Epidermal melanocyte (primary cell): ENCODE measurements around the gene BCL11B.

Experiments used
- DNase-seq: peaks from one replicate; pipeline ENCODE4 v3.0.0; 2011; ENCODE audit warnings: low spot score; ENCODE audit not compliant: insufficient read length

Gene BCL11B

GRCh38 chr14:99225436-99226203 is 46.4 kb downstream of the BCL11B start:
- DNase-seq: no peak

- no peak for DNase-seq
These were observed 47.0 kb downstream of the BCL11B start for GRCh38 chr14:99224948-99225347.

- DNase-seq: no peak
These were observed 47.7 kb downstream of the BCL11B start for GRCh38 chr14:99224116-99224910.

- no peak for DNase-seq
These were observed 50.6 kb downstream of the BCL11B start for GRCh38 chr14:99221445-99221844.

DNA sequence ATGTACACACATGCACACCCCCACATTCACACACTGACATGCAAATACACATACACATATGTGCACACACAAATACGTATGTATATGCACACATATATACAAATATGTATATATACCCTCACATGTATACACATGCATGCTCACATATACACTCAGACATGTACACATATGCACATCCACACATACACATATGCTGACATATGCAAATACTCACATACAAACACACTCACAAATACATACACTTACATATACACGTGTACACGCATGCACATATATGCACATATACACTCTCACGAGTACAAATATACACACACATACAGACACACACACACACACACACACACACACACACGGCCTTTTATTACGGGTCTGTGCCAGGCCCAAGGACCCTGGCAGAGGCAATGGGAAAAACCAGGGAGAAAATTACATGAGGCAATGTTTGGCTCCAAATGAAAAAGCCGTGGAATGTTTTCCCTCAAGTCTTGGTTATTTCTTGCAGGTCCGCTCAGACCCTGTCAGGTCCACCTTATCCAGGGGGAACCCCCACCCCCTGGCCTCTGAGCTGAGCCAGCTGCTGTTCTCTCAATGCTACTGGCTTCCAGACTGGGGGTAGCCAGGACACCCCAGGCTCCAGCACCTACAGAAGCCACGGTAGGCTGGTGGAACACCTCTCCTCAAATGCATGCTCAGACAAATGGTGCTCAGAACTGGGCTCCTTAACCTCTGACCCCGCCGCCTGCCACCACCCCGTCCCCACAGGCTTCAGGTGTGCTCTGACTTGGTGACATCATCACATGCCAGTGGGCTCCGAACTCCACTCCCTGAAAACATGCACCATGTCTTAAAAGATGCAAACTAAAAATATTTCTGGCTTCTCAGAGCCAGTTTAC is 54.7 kb downstream of the BCL11B start:
- DNase-seq: no peak

GRCh38 chr14:99216191-99216590 is 55.8 kb downstream of the BCL11B start:
- no peak for DNase-seq

DNA sequence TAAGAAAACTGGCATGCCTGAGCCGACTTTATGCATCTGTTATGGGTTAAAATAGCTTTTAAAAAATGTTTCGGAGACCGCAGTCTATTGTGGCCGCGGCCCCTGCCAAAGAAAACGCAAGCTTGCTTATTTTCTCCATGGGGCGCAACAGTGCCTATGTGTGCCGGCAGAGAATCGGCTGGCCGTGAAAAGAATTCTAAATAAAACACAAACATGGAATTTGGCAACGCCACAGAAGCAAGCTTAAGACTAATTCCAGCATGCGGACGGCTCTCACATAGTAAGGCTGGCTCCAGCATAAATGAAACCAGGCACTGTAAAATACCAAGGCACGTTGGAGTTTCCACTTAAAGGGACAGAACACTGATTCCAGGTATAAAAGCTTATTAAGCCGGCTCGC is 56.7 kb downstream of the BCL11B start:
- no peak for DNase-seq

- DNase-seq: no peak
These were observed 57.3 kb downstream of the BCL11B start for GRCh38 chr14:99214701-99215100.

DNA sequence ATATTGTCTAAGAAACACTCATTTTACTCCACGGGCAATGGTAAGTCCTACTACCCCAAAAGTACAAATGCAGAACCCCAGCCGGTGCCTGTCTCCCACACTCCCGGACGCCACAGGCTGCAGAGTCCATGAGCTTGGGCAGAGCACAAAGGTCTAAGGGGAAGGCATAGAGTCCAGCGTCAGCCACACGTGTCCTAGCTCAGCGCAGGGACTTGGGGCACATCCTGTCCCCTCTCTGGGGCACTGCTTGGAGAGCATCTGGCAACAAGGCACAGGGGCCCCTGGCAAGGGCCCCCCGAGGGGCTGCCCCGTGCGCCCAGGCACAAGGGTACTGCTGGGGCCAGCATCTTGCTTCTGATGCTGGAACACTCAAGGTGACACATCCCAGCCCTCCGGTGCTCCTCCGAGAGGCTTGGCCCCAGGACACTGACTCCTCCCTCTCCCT is 58.4 kb downstream of the BCL11B start:
- DNase-seq: no peak

GRCh38 chr14:99213101-99213500 is 58.9 kb downstream of the BCL11B start:
- no peak for DNase-seq

GRCh38 chr14:99212646-99213045 is 59.4 kb downstream of the BCL11B start:
- DNase-seq: no peak

GRCh38 chr14:99212199-99212598 is 59.8 kb downstream of the BCL11B start:
- DNase-seq: no peak

- DNase-seq: no peak
These were observed 60.6 kb downstream of the BCL11B start for GRCh38 chr14:99211410-99211809.

DNA sequence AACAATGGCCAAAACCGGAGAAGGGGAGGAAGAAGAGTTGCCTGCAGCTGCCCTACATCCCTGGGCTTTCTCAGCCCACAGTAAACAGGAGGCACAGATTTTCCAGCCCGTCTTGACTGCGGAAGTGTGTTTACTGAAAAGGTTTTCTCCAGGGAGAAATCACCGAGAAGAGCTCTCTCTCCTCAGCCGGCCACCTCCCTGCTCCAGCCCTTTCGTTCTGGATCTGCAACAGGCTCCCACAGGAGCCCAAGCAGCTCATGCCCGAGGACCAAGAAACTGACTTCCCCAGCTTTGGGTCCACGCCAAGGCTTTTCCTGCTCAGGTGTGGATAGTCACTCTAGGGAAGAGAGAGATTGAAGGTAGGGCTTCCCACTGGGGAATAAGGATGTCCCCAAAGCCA is 61.7 kb downstream of the BCL11B start:
- DNase-seq: no peak

DNA sequence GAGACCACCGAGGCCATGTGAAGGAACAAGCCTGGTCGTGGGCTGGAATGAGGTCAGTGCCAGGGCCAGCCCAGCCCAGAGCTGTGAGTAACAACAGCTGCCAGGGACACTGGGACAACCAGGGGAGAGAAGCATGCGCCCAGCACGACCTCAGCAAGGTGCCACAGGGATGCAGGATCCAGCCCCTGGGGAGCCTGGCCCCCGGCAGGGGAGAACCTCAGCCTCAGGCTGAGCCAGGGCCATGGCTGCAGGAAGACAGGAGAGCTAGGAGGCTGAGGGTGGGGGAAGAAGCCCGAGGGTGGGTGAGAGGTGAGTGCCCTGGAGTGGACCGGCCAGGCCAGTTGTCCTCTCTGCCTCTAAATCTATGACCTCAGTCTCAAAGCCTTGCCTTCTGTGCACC is 62.6 kb downstream of the BCL11B start:
- DNase-seq: no peak

GRCh38 chr14:99208318-99208717 is 63.7 kb downstream of the BCL11B start:
- DNase-seq: no peak

DNA sequence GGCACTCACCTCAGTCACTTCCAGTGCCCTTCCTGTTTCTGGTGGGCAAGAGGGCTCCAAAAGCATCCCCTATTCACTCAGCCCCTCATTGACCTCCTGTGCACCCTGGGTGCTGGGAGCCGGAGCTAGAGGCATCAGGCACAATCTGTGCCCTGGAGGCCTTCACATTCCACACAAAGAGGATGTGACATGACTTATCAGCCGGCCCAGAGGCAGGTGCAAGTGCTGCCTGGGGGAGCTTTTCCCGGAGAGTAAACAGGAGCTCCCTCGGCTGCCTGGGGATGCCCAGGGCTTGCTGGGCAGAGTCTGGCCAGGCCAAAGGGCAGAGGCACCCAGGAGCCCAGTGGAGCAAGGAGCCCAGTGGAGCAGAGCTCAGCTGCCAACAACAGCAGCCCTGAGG is 64.5 kb downstream of the BCL11B start:
- no peak for DNase-seq

GRCh38 chr14:99206090-99206489 is 65.9 kb downstream of the BCL11B start:
- no peak for DNase-seq

- no peak for DNase-seq
These were observed 66.8 kb downstream of the BCL11B start for GRCh38 chr14:99205086-99205688.

GRCh38 chr14:99203801-99204200 is 68.2 kb downstream of the BCL11B start:
- DNase-seq: no peak

GRCh38 chr14:99203080-99203479 is 68.9 kb downstream of the BCL11B start:
- no peak for DNase-seq
